GM18505 (cell line): ENCODE results near the gene TEDDM1.
"Not testable (repeated sequence)": the region's sequence is repeated elsewhere in the genome, so short reads cannot be mapped to it uniquely, and the experiment has no call there.

Experiments
- ATAC-seq: cut with Tn5 transposase; IDR thresholded peaks from one replicate; pipeline ENCODE4 v1.9.1; 2021; ENCODE audit not compliant: unreplicated experiment
- POLR2A ChIP-seq: IDR thresholded peaks from 4 replicates; pipeline ENCODE4 v1.6.1; 2011; ENCODE audit warnings: borderline replicate concordance; ENCODE audit not compliant: insufficient read depth, insufficient read length; ENCODE audit errors: extremely low read depth

Gene TEDDM1

GRCh38 chr1:182400567-182400966 lies at the start of gene TEDDM1:
Gene TEDDM1 (minus strand): TSS chr1:182400667. CDS start chr1:182400485, 182 bp downstream.
- no peak for ATAC-seq
- TF ChIP-seq POLR2A = no peak

GRCh38 chr1:182450087-182450486 lies 49.6 kb upstream of the TEDDM1 start, which contains the start of gene RGSL1:
Gene RGSL1 (plus strand): TSS chr1:182450146. CDS start chr1:182450166, 20 bp downstream.
- no peak for ATAC-seq
- no peak for TF ChIP-seq POLR2A

DNA sequence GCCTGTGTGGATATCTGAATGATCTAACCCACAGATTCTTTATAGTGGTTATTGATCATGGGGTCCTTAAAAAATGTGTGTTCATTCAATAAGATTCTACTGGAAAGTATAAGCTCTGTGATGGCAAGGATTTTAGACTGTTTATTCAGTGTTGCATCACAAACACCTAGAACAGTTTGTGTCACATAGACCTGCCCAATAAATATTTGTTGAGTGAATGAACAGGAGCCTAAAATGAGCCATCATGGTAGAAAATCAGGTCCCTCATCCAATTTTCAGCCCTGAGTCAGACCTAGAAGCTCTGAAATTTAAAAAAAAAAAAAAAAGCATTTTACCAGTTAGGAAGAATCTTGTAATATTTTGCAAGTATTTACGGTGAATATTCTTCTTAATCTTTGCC lies 47.2 kb upstream of the TEDDM1 start:
- no peak for ATAC-seq
- TF ChIP-seq POLR2A = no peak

DNA sequence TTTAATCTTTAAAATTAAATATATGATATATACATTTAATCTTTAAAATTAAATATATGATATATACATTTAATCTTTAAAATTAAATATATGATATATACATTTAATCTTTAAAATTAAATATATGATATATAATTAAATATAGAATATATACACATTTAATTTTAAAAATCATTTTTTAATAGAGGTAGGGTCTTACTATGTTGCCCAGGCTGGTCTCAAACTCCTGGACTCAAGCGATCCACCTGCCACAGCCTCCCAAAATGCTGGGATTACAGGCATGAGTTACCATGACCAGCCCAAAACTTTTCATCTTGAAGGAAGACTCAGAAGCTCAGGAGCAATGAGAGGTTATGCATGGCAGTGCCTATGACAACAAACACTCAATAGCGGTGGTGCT lies 46.7 kb upstream of the TEDDM1 start:
- not testable (repeated sequence) for ATAC-seq

DNA sequence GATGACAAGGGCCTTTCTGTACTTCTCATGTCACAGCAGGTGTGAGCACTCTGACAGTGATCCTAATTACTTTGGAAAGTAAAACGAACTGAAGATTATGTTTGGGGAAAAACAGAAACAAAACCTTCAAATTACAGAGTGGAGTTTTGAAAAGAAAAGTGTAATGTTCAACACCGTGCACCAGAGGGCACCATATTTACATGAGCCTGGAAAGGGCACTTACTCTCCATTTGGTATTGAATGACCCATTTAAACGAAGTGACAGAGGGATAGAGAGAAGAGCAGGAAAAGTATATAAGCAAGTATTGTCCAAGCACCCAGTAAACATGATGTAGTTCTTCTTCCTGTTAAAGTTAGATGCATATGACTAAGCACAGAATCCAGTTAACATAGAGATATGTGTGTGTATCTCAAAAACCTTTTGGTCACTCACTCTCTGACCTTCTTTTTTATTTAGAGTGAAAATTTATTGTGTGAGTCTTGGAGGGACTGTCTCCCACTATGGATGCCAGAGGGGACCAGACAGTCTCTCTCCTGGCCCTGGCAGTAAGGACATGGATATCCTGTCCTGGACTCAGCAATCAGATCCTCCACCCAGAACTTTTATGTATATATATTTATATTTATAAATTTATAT lies 45.7 kb upstream of the TEDDM1 start:
- no peak for ATAC-seq
- TF ChIP-seq POLR2A = no peak

DNA sequence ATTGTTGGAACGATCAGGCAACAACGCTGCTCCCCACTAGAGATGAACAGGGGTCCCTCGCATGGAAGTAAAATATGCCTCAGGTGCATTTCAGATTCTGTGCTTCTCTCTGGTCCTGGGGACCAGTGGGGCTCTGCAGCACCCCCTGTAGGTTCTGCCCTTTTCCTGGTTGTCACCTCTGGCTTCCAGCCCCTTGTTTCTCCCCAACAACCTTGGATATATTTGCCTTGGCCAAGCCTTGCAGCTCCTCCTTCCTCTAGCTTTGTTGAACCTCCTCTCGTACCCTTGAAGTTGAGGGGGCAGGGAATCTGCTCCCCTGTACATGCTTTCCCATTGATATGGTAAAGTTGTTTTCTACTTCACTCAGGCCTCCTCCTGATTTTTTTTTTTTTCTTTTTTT lies 44.0 kb upstream of the TEDDM1 start:
- TF ChIP-seq POLR2A = no peak
- no peak for ATAC-seq

DNA sequence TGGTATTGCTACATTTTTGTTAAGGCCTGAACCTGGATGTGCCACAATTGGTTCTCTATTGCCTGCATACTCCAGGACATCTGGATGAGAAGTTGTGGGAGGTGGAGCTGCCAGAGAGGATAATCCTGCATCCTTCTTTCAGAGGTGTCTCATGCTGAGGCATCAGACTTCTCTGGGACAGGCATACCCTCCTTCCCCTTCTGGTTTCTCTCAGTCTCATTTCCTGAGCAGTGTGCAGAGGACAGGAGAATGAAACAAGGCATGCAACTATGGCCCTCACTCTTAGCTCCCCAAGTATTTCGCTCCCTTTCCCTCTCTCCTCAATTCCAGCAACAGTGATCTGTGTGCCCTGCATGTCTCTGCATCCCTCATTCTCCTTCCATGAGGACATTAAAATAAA lies 41.9 kb upstream of the TEDDM1 start:
- no peak for ATAC-seq
- TF ChIP-seq POLR2A = no peak

DNA sequence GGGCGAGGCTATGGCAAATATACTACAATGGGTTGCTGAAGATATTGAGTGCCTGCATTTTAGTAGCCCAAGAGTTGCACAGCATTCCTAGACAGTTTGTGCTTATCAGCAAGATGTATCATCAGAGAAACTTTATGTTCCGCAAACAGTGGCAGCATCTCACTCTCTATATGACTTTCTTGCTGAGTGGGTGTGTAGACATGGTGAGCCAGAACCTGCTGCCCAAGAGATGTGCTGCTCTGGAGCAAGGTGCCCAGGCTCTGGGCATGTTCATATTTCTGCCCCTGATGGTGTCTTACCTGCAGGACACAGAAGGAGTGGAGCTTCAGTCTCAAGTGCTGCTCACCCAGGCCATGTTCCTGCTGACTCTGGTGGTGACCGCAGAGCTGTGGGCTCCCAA lies 41.3 kb upstream of the TEDDM1 start:
- TF ChIP-seq POLR2A = no peak

DNA sequence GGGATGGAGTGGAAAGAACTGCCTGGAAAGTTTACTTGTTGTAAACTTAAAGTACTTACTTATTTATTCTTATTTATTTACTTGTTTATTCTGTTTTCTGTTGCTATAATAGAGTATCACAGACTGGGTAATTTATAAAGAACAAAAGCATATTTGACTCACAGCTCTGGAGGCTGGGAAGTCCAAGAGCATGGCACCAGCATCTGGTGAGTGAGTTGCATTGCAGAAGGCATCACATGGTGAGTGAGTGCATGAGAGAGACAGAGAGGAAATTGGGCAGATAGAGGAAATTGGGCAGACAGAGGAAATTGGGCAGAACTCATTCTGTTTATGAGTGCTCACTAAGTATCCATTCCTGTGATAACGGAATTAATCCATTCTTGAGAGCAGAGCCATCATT lies 37.9 kb upstream of the TEDDM1 start:
- TF ChIP-seq POLR2A = no peak
- no peak for ATAC-seq

More for the DNA sequence above, 41.3 kb upstream of the TEDDM1 start:
- no peak for ATAC-seq

DNA sequence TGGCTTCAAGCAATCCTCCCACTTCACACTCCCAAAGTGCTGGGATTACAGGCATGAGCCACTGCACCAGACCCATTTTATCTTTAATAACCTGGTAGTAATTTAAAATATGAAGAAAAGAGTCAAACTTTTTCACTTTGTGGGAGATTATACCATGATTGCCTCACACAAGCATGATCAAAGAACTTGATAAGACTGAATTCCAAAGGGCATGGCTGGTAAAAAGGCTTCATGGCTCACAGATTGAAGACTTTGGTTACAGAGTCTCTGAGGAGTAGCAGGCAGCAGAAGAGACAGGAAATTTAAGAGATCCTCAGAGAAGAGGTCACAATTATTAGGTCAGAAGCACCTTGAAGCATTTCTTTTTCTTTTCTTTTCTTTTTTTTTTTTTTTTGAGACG lies 33.1 kb upstream of the TEDDM1 start:
- no peak for ATAC-seq
- no peak for TF ChIP-seq POLR2A

DNA sequence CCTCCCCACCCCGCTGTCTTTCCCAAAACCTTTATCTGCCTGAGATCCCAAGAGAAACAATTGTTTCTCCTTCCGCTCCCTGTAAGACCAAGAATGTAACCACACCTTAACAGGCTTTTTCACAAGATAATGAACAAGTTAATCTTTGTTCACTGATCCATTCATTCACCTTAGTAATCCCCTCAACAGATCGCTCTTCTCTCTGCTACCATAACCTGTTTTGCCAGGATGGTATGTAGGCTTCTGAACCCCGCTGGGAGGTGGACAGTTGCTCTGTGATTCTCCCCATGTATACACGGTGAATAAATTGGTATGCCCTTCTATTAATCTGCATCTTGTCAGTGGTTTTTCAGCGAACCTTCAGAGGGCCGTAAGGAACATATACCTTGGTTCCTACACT lies 30.8 kb upstream of the TEDDM1 start:
- no peak for ATAC-seq
- TF ChIP-seq POLR2A = no peak

- no peak for TF ChIP-seq POLR2A
- ATAC-seq = no peak
These were observed 30.0 kb upstream of the TEDDM1 start for GRCh38 chr1:182430263-182431068.

DNA sequence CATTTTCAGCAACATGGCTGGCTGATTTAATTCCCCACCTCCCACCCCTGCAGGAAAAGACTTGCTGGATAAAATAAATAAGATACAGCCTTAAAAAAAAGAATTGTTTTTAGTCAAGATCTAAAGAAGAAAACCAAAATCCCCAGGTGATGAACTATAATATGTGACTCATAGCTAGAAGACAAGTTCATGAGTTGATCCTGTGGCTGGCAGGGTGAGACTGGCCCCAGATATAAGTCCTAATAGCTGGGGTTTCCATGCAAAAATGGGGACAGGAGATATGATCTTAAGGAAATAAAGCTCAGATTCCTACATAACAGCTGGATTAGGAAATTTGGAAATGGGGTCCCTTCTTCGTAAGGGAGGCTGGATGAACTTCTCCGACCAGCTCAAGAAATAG lies 27.6 kb upstream of the TEDDM1 start:
- ATAC-seq = no peak
- TF ChIP-seq POLR2A = no peak
